Hematopoietic multipotent progenitor cell treated with erythropoietin and hydrocortisone succinate and interleukin-3 and kit ligand, for 4 days (in vitro differentiated cells): Measurements from ENCODE around the gene PITPNC1.
A peak's percentile ranks its signal among the peaks of the same experiment; 100 is the strongest.
"Not testable (repeated sequence)": the region's sequence is repeated elsewhere in the genome, so short reads cannot be mapped to it uniquely, and the experiment has no call there.

Source experiments
- DNase-seq: peaks from one replicate; pipeline ENCODE4 v3.0.0-alpha.2; 2015

Gene PITPNC1

DNA sequence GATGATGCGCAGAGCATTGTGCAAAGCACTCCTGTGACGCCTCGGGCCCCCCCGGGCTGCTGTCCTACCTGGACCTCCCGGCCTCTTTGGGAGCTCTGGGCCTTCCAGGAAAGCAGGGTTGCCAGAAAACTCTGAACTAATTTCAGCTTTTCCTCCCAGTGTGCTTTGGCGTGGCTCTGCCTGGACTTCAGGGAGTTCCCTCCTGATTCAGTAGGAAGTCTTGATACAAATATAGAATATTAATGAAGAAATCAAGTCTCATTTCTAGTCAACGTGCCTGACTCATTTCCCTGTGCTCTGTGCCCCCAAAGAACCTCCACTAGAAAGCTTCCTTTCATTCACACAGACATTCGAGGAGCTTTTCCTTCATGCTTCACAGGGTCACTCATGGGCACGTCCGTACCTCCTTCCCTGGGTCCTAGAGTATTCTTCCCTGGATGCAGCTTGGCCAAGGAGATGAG is 256.7 kb downstream of the PITPNC1 start:
- no peak for DNase-seq

DNA sequence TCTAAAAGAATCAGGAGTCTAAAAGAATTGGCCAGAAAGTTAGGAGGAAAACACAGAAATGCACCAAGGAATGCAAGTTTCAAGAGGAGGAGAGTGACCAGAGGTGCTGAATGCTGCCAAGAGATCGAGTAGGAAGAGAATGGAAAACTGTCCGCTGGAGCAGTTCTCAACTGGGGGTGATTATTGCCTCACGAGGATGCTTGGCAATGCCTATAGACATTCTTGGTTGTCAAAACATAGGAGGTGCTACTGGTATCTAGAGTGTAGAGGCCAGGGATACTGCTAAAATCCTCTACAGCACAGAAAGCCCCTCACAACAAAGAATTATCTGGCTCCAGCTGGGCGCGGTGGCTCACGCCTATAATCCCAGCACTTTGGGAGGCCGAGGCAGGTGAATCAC is 258.6 kb downstream of the PITPNC1 start:
- no peak for DNase-seq

GRCh38 chr17:67636312-67636711 is 259.2 kb downstream of the PITPNC1 start:
- DNase-seq, result no peak

DNA sequence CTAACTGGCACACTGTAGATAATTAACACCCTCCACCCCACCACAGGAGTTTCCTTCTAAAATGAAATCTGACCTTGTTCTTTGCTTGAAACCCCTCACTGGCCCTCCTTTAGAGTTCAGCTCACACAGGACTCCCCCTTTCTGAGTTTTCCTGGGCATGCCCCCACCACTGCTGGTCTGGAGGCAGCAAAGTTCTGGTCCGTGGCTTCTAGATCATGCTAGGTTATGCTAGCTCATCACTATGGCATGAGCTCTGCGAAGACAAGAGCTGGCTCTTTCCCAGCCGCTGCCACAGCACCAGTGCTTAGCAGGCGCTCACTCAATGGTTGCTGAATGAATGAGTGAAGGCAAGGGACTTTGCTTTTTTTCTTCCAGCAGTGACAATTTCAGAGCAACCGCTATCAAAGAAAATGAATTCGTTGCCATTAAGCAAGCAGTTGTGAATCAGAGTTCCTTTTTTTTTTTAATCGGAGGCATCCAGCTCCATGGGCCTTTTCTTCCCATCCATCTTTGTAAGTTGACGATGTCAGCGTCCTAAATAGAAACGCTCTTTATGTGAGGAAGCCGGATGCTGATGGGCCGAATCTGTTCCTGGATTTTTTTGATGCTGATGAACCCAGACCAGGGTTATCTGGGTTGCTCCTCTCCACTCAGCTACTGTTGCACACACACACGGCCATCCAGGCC is 259.9 kb downstream of the PITPNC1 start:
- DNase-seq, result no peak

DNA sequence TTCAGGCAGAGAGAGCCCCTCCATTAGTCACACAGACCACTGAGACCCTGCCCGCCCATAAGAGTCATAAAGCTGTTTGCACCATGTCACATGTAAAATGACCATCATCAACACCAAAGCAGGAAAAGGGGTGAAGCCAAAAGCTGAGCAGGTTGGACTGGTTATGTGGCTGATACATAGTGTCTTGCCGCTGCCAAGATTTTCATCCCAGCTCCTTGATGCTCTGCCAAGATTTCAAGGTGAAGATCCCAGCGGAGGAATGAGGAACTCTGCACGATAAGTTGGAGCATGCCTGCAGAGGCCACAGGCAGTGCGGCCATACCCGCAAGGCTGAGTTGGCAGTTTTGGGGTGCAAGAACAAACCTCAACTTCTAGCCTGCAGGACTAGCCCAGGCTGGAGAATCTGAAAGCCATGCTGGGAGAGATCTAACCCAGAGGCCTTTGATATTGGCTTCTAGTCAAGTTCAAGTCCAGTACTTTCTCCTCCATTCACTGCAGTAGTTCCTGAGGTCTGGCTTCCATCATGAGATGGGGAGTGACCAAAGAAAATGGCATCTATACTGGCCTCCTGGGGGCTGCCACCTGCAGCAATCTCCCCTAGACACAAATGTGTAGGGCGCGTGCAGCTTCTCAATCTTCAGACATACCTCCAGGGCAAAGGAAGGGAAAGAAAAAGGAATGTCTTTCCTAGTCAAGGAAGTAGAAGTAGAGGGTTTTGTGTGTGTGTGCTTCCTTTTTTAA is 261.0 kb downstream of the PITPNC1 start:
- DNase-seq, result no peak

DNA sequence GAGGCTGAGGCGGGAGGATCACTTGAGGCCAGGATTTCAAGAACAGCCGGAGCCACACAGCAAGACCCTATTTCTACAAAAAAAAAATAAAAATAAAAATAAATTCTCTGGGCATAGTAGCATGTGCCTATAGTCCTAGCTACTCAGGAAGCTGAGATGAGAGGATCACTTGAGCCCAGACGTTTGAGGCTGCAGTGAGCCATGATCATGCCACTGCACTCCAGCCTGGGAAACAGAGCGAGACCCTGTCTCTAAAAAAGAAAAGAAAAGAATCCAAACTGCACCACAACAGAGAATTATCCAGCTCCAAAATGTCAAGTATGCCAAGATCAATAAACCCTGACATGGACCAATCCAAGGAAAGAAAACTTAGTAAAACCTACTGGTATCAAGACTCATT is 261.8 kb downstream of the PITPNC1 start:
- DNase-seq, result no peak

DNA sequence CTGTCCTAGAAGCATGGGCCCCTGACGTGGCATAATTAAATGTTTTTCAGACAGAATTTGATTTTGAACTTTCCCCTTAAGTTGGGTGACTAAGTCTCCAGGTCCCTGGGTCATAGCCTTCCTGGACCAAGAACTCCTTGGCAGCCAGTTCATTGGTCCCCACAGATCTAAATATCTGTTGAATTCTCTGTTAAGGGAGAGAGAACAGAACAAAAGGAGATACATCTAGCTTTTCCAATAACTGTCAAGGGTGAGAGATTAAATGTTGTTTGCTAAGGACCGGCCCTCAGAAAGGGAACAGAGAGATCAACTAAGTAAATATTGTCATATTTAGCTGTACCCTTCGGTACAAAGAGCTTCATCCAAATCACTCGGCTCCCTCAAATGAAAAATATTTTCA is 262.5 kb downstream of the PITPNC1 start:
- no peak for DNase-seq

DNA sequence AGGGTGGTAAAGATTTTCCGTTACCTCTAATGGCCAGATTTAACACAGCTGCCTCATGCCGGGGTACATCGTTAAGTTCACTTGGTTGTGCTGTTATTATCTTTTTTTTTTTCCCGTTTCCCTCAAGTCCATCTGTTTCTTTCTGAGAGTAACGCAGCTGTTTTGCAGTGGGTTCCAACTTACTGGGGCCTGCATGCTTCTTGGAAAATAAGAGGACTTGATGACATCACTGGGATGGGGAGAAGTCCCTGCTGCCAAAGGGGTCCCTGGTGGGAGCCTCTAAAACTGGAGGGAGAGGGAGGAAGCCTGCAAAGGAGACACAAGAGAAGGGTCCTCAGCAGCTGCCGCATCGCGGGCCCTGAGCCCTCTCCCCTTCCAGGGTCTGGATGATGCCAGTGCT is 262.9 kb downstream of the PITPNC1 start:
- no peak for DNase-seq

GRCh38 chr17:67642488-67642887 is 265.4 kb downstream of the PITPNC1 start:
- no peak for DNase-seq

DNA sequence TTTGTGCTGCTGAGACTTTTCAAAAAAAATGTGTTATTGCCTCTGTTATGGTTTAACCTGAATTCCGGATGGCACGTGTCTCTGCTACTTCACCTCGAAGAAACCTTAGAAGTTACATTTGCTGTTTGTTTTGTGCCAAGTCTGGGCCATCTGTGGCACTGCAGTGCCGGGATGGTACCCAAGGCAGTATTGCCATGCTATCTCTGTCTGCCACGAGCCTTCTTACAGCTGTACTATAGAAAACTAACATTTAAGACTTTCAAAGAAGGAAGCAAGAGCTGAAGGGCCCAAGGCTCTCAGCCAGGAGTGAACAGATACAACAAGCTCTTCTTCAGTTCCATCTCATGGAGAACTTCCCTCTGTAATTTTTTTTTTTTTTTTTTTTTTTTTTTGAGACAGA is 267.0 kb downstream of the PITPNC1 start:
- DNase-seq, result no peak

DNA sequence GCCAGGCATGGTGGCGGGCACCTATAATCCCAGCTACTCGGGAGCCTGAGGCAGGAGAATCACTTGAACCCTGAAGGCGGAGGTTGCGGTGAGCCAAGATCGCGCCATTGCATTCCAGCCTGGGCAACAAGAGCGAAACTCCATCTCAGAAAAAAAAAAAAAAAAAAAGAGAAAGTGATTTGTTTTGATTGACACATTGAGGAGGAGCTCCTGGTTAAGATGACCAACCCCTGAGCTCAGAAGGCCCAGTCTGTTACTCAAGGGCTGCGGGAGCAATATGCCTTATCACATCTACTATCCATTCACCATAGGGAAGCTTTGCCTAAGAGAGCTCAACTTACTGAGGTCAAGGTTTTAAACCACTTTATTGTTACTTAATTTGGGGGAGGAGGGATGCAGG is 268.1 kb downstream of the PITPNC1 start:
- DNase-seq, result not testable (repeated sequence)

DNA sequence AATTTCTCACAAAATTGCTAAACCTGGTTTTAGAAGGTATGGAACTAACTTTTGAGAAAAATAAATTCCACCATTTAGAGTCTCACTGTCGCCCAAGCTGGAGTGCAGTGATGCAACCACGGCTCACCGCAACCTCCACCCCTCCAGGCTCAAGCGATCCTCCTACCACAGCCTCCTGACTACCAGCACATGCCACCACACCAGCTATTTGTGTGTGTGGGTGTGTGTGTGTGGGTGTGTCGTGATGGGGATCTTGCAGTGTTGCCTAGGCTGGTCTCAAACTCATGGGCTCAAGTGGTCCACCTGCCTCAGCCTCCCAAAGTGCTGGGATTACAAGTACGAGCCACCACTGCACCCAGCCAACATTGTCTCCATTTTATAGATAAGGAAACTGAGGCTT is 269.4 kb downstream of the PITPNC1 start:
- DNase-seq, result no peak

GRCh38 chr17:67647482-67647881 is 270.4 kb downstream of the PITPNC1 start:
- no peak for DNase-seq

GRCh38 chr17:67648032-67648905 is 271.2 kb downstream of the PITPNC1 start:
- DNase-seq, result no peak

DNA sequence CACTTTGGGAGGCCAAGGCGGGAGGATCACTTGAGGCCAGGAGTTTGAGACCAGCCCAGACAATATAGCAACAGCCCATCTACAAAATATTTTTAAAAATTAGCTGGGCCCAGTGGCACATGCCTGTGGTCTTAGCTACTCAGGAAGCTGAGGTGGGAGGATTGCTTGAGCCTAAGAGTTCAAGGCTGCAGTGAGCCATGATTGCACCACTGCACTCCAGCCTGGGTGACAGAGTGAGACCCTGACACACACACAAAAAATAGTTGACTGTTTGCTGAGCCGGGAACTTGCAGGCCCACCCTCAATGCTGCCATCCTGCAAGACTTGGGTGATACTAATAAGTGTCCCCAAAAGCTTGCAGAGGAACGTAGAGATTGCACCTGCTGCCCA is 271.8 kb downstream of the PITPNC1 start:
- DNase-seq, result not testable (repeated sequence)

DNA sequence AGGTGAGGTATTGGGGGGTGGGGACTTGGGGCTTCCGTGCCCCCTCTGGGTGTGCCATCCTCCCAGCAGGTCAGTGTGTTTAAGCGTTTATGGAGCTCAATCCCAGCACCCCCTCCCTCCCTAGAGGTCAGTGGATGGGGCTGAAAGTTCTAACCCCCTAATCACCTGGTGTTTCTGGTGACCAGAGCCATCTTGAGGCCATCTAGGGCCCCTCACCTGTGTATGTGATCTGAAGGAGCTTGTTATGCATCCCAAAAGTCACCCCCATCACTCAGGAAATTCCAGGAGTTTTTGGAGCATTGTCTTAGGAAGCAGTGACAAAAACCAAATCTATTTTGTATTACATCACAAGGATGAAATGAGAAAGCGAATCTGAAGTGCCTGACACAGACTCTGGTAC is 272.8 kb downstream of the PITPNC1 start:
- DNase-seq, result no peak

DNA sequence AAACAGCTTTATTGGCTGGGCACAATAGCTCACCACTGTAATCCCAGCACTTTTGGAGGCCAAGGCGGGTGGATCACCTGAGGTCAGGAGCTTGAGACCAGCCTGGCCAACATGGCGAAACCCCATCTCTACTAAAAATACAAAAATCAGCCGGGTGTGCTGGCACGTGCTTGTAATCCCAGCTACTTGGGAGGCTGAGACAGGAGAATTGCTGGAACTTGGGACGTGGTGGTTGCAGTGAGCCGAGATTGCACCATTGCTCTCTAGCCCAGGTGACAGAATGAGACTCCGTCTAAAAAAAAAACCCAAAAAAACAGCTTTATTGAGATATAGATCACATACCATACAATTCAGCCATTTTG is 274.1 kb downstream of the PITPNC1 start:
- DNase-seq, result not testable (repeated sequence)

DNA sequence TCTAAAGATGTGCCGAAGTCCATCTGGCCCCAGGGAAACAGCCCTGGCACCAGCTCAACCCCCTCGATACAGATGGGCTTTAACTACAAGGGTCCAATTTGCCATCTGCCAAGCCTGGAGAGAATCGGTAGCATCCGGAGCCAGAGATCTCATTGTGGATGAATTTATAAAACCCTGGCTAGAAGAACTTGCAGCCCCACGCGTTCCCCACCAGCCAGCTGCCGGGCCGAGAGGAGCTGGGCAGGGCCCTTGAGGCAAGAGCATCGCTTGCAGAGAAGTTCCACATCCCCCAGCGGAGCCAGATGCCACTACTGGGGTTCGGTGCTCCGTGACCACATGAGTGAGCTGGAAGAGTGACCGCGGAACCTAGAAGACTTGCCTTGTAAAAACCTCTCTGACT is 275.4 kb downstream of the PITPNC1 start:
- DNase-seq, result no peak

- DNase-seq, result peak; percentile 27
These were observed 278.5 kb downstream of the PITPNC1 start for GRCh38 chr17:67655478-67656148.

DNA sequence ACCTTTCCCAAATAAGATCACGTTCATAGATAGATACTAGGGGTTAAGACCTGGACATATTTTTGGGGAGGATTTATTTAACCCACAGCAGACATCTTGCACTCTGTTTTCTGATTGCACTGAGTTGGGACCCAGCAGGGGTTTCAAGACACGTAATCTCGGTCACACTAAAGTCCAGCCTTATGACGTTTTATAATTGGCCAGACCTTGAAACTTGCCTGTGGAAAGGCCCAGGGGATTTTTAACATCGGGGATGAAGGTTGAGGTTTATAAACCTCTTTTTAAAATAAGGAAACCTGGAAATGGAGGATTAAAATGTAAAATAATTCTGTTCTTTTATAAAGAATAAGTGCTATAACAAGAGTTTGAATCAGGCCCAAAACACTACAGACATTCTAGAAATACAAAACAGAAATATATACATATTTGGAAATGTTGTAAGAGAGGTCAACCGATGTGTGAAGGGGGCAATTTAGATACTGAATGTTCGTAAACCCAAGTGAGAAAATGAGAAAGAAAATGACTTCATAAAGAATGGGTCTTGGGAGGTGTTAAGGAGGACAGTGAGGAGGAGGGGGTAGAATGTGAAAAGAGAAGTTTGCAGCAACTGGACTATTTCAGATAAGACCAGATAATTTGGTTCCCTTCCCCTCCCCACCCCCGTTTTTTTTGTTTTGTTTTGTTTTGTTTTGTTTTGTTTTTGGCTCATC is 279.6 kb downstream of the PITPNC1 start:
- no peak for DNase-seq

GRCh38 chr17:67657596-67657995 is 280.5 kb downstream of the PITPNC1 start:
- no peak for DNase-seq

DNA sequence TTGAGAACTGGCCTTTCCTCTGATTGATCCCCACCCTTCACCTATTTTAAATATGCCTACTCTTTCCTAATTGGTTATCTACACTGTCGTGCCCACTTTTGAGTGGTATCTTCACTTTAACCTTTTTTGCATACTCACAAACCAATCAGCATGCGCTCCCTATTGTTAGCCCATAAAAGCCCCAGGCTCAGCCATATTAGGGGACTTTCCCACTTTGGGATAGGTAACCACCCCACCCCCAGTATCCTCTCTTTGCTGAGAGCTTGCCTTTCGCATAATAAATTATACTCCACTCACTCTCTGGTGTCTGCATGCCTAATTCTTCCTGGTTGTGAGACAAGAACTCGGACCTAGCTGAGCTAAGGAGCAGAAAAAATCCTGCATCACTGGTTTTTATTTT is 281.2 kb downstream of the PITPNC1 start:
- DNase-seq, result no peak
